Activated T-cell treated with anti-CD3 and anti-CD28 coated beads for 1 hour (primary cell): Measurements from ENCODE around the gene IL17RA.

Source experiments
- DNase-seq: peaks from one replicate; pipeline ENCODE4 v3.0.0-alpha.2; 2020; ENCODE audit warnings: low read depth

Gene IL17RA

GRCh38 chr22:17157714-17158113 lies 72.9 kb downstream of the IL17RA start:
- no peak for DNase-seq

- no peak for DNase-seq
Observed at GRCh38 chr22:17158176-17158567, 73.4 kb downstream of the IL17RA start.

GRCh38 chr22:17158568-17159503 lies 74.0 kb downstream of the IL17RA start, which contains the start of gene HDHD5:
HDHD5 (minus strand) TSS chr22:17159277; CDS start chr22:17159251, 26 bp downstream.
- peak; percentile 90 for DNase-seq

DNA sequence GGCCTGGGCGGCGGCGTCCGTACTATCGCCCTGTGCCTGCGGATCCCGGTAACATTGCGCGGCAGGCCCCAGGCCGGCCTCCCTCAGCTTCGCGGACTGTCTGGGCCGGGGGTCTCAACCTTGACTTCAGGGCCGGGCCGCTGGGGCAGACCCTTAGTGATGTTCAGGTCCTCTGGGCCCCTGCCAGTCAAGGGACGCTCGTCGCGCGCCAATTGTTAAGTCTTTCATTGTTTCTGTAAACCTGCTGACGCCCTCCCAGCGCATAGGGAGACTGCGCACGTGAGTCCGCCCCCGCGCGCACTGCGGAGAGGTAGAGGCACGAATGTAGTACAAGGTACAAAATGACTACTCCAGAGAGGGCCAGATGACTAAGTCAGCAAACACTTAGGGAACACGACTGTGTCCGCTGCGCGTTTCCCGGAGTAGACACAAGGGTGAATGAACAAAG lies 74.7 kb downstream of the IL17RA start:
- peak; percentile 26 for DNase-seq

DNA sequence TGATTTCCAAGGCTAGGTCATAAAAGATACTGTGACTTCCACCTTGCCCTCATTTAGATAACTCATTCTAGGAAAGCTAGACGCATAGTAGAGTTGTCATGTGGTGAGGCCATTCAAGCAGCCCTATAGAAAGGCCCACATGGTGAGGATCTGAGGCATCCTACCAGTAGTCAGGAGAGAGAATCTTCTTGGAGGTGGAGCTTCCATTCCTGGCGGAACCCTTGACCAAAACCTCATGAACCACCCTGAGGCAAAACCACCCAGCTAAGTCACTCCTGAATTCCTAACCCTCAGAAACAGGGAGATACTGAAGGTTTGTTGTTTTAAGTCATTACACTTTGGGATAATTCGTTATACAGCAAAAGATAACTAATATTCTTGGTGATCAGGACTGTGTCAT lies 77.2 kb downstream of the IL17RA start:
- DNase-seq = no peak

DNA sequence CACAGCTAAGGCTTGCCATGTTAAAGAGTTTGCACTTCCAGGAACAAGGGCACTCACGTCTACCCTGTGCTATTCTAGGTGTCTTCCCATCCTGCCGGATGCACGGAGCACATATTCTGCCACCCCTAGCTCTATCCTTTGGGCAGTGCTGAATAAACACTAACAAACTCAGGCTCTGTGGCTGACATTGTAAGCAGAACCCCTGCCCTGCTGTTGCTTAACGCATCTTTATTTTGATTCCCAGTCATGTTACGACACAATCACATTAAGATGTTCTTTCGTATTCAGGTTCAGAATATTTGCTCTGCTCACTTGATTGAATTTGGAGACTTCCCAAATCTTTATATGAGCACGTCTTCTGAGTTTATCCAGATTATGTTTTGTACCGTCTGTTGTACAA lies 77.9 kb downstream of the IL17RA start:
- DNase-seq = no peak

DNA sequence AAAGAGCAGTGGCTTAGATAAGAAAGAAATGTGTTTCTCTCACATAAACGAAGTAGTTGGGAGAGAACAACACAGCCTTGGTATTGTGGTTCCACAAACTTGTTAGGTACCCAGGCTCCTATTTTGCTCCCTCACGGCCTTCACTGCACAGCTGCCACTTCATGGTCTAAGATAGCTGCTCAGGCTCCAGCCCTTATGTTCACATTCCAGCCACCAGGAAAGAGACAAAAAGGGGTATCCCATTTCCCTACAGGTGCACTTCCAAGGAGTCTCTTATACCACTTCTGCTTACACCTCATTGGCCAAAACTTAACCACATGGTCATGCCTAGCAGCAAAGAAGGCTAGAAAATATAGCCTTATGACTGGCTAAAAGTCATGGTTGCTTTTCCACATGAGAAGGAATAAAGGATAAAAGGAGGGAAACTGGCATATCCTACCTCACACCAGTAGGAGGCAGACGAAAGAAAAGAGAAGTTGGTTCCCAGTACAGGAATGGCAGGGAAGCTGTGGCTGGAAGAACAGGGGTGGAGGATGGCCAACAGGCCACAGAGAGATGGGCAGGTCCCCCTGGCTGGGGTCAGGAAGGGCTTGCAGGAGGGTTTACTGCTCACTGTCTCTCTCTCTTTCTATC lies 79.7 kb downstream of the IL17RA start:
- no peak for DNase-seq
